ENCODE results near the gene GPN2.
"Not testable (repeated sequence)": the region's sequence is repeated elsewhere in the genome, so short reads cannot be mapped to it uniquely, and the experiment has no call there.

The GPN2 gene

GRCh38 chr1:26887125-26887524, 3.0 kb downstream of the GPN2 start:
- Mint-ChIP-seq H3K27ac (peak overlapping the region in 1 of 2 donors; percentile 74), H3K9me3 (no peaks in the 10 kb centered on the region), H3K4me3 (no peak overlapping the region), H3K27me3 (no peaks in the 10 kb centered on the region), H3K36me3 (ENCODE audit: insufficient read depth) (peaks cover 85% of the 10 kb centered on the region), H3K4me1 (ENCODE audit: low read depth in 2 of 2) (peaks cover 28 to 34% of the 10 kb centered on the region in 2 donors)
- DNase-seq = peak in 1 of 3 experiments; percentile 16
- ATAC-seq (replicated peaks) = no peak

DNA sequence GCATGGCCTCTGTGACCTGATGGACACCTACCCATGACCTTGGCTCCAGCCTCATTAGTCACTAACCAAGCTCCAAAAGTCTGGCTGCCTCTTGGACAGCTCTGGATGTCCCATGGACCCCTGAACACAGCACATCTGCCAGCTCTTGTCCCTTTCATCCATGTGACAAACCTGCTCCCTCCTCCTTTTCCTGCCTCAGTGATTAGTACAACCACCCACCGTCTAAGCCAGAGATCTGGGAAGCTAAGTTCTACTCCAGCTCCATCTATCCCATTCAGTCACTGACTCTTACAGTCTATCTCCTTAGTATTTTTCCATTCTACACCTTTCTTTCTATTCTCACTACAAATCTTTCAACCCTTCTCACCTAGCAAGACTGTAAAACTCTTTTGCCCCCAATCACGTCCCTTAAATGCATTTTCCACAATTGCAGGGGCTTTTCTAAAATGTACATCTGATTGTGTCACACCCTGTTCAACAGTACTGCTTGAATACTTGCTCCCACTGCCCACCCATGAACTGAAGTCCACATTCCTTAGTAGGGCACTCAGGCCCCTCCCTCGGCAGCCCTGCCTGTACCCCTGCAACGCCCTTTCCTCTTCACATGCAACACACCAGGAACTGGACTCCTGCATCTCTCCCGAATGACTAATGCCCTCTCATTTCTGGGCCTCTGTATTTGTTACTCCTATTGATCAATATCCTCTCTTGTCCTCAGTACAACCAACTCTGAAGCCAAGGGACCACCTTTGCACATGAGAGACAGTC, 7.2 kb downstream of the GPN2 start:
- Mint-ChIP-seq H3K9me3 (no peaks in the 10 kb centered on the region), H3K27me3 (no peaks in the 10 kb centered on the region), H3K4me1 (ENCODE audit: low read depth in 2 of 2) (peaks cover 6 to 17% of the 10 kb centered on the region in 2 donors), H3K36me3 (ENCODE audit: insufficient read depth) (peaks cover 86% of the 10 kb centered on the region), H3K4me3 (no peak overlapping the region), H3K27ac (peak overlapping the region in 1 of 2 donors; percentile 9)
- ATAC-seq (replicated peaks) (no peak), DNase-seq (no peak)

GRCh38 chr1:26881611-26882010, 8.5 kb downstream of the GPN2 start:
- peaks cover 78% of the 10 kb centered on the region for H3K36me3 Mint-ChIP-seq (ENCODE audit: insufficient read depth)
- not testable (repeated sequence) for H3K4me3 Mint-ChIP-seq

DNA sequence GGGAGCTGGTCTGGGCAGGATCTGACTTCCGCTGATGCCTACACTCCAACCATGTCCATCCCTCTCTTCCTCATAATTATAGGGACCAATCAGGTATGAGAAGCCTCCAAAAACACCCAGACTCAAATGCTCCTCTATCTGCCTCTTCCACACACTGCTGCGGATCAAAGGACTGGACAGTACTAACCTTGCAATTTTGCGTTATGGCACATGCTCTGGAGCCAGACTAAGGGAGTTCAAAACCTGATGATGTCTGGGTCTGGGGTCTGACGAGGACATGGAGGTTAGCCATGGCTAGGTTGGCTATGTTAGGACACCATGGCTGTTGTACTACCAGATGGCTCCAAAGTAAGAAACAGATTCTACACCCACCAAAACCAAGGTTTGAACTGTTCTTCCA, 10.3 kb downstream of the GPN2 start:
- no peak overlapping the region for H3K4me3 Mint-ChIP-seq
- ATAC-seq (replicated peaks) = no peak
- no peaks in the 10 kb centered on the region for H3K9me3 Mint-ChIP-seq
- no peak for DNase-seq
- no peak overlapping the region for H3K27ac Mint-ChIP-seq
- H3K36me3 Mint-ChIP-seq (ENCODE audit: insufficient read depth) = peaks cover 65% of the 10 kb centered on the region
- no peaks in the 10 kb centered on the region for H3K27me3 Mint-ChIP-seq
- H3K4me1 Mint-ChIP-seq (ENCODE audit: low read depth in 2 of 2) = peaks cover 3 to 8% of the 10 kb centered on the region in 2 donors

More at GRCh38 chr1:26881611-26882010, 8.5 kb downstream of the GPN2 start:
- not testable (repeated sequence) for H3K27me3 Mint-ChIP-seq; H3K27ac Mint-ChIP-seq; H3K9me3 Mint-ChIP-seq; ATAC-seq (replicated peaks); DNase-seq
- H3K4me1 Mint-ChIP-seq (ENCODE audit: low read depth in 2 of 2) = peaks cover 6 to 11% of the 10 kb centered on the region in 2 donors

- DNase-seq (no peak), ATAC-seq (replicated peaks) (no peak)
- no peak overlapping the region for H3K4me3 Mint-ChIP-seq
- H3K27ac Mint-ChIP-seq = no peak overlapping the region
- peaks cover 0 to 1% of the 10 kb centered on the region in 2 donors for H3K4me1 Mint-ChIP-seq (ENCODE audit: low read depth in 2 of 2)
- H3K9me3 Mint-ChIP-seq = no peaks in the 10 kb centered on the region
- no peaks in the 10 kb centered on the region for H3K27me3 Mint-ChIP-seq
- peaks cover 44% of the 10 kb centered on the region for H3K36me3 Mint-ChIP-seq (ENCODE audit: insufficient read depth)
Measured at GRCh38 chr1:26877326-26877725, 12.8 kb downstream of the GPN2 start.

GRCh38 chr1:26874896-26875295, 15.2 kb downstream of the GPN2 start:
- ATAC-seq (replicated peaks) (no peak), DNase-seq (no peak)
- Mint-ChIP-seq H3K27ac (no peak overlapping the region), H3K4me3 (no peak overlapping the region), H3K9me3 (no peaks in the 10 kb centered on the region), H3K4me1 (ENCODE audit: low read depth in 2 of 2) (no peaks in the 10 kb centered on the region), H3K27me3 (no peaks in the 10 kb centered on the region), H3K36me3 (ENCODE audit: insufficient read depth) (peaks cover 26% of the 10 kb centered on the region)

DNA sequence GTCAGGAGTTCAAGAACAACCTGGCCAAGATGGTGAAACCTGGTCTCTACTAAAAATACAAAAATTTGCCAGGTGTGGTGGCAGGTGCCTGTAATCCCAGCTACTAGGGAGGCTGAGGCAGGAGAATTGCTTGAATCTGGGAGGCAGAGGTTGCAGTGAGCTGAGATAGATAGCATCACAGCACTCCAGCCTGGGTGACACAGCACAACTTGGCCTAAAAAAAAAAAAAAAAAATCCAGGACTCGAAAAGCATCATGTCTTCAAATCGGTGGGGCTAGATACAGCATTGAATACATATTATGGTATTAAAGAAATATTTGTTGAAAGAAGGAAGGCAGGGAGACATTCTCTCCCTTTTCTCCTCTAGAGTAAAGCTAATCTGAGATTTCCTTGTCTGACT, 17.0 kb downstream of the GPN2 start:
- H3K4me1 Mint-ChIP-seq (ENCODE audit: low read depth in 2 of 2); H3K27me3 Mint-ChIP-seq; H3K9me3 Mint-ChIP-seq; DNase-seq; ATAC-seq (replicated peaks); H3K4me3 Mint-ChIP-seq; H3K27ac Mint-ChIP-seq: not testable (repeated sequence)
- H3K36me3 Mint-ChIP-seq (ENCODE audit: insufficient read depth) = peaks cover 16% of the 10 kb centered on the region

DNA sequence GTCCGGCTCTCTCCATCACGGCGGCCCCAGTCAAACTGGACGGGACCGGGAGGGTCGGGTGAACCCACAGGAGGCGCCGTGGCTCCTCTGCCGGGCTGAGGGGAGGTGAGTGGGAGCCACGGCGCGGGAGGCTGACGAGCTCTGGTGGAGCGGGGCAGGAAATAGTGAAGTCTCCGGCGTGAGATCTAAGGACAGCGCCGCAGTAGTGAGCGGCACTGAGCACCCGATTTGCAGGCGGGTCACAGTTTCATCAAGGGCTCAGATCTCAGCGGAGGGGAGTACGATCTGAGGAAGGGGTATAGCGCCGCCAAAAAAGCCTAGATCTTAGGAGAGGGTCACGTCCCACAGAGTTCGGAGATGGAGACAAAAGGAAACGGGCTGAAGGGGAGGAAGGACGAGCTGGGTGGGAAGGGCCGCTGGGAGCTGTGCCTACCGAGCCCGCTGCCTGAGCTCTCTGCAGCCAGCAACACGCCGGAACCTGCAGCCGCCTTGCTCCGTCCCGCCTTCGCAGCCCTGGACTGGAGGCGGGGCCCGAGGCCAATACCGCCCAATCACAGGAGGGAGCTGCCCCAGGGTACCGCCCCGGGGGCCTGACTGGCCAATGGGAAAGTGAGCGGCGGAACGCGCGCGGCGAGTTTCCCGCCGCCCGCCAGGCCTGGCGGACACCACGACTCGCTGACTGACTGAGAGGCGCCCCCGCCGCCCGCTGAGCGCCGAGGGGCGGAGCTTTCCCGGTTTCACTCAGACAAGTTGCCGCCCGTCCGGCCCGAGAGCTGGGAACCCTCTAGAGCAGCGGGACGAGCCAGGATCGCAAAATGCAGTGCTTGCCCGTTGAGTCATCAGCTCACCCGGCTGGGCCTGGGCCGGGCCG, 25.2 kb downstream of the GPN2 start:
- Mint-ChIP-seq H3K36me3 (ENCODE audit: insufficient read depth) (peaks cover 24% of the 10 kb centered on the region), H3K9me3 (no peaks in the 10 kb centered on the region), H3K4me1 (ENCODE audit: low read depth in 2 of 2) (peaks cover 7 to 14% of the 10 kb centered on the region in 2 donors), H3K27ac (peak overlapping the region; percentile 73 to 90), H3K27me3 (no peaks in the 10 kb centered on the region), H3K4me3 (peak overlapping the region; percentile 78)
- DNase-seq (peak; percentile 92 to 95 (median 94)), ATAC-seq (replicated peaks) (peak; percentile 95)

GRCh38 chr1:26863685-26864077, 26.4 kb downstream of the GPN2 start:
- H3K27ac Mint-ChIP-seq = peak overlapping the region; percentile 73 to 90
- no peak for ATAC-seq (replicated peaks)

DNA sequence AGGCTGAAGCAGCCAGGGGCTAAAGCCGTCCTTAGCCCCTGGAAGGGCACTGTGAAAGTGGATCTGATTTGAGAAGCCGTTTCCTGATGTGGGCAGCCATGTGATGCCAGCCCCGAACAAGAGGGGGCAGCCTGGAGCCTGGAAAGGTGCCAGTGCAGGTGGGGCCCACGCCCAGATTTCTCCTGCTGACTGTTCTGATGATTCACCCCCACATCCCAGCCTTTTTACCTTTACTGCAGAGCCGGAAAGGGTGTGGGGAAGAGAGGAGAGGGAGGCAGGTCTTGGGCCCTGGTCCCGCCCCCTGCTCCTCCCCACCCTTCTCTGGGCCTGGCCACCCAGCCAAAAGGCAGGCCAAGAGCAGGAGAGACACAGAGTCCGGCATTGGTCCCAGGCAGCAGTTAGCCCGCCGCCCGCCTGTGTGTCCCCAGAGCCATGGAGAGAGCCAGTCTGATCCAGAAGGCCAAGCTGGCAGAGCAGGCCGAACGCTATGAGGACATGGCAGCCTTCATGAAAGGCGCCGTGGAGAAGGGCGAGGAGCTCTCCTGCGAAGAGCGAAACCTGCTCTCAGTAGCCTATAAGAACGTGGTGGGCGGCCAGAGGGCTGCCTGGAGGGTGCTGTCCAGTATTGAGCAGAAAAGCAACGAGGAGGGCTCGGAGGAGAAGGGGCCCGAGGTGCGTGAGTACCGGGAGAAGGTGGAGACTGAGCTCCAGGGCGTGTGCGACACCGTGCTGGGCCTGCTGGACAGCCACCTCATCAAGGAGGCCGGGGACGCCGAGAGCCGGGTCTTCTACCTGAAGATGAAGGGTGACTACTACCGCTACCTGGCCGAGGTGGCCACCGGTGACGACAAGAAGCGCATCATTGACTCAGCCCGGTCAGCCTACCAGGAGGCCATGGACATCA, 27.1 kb downstream of the GPN2 start, which contains the start of gene SFN:
Gene SFN, plus strand, starts transcription at position 369 of the 904 bp plus-strand sequence. Its CDS starts 64 bp downstream, at position 433.
- peak within 1 kb of the TSS; percentile 78 for H3K4me3 Mint-ChIP-seq

More at GRCh38 chr1:26863685-26864077, 26.4 kb downstream of the GPN2 start:
- Mint-ChIP-seq H3K4me3 (peak overlapping the region; percentile 78), H3K4me1 (ENCODE audit: low read depth in 2 of 2) (peaks cover 7 to 14% of the 10 kb centered on the region in 2 donors), H3K9me3 (no peaks in the 10 kb centered on the region), H3K27me3 (no peaks in the 10 kb centered on the region), H3K36me3 (ENCODE audit: insufficient read depth) (peaks cover 26% of the 10 kb centered on the region)
- no peak for DNase-seq

DNA sequence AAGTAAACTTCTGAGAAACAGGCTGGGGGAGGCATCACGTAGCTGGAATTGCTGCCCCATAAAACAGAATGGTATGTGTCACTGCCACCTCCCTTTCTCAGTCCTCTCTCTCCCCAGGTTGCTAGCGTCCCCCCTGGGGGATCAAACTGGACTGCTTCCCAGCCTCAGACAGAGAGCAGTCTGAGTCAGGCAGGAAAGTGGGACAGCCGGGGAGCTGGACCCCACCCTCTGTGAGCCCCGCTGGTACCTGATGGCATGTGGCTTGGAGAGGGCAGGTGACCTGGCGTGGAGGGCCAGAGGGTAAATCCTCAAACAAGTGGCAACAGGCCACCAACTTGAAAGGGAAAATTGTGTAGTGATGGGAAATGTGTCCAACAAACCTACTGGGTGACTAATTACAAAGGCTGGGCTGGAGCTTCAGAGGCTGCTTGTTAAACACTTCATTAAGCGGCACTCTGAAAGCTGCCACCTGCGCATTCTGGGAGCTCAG, 28.1 kb downstream of the GPN2 start:
- no peaks in the 10 kb centered on the region for H3K9me3 Mint-ChIP-seq
- H3K4me3 Mint-ChIP-seq = no peak overlapping the region
- peaks cover 7 to 14% of the 10 kb centered on the region in 2 donors for H3K4me1 Mint-ChIP-seq (ENCODE audit: low read depth in 2 of 2)
- DNase-seq (no peak), ATAC-seq (replicated peaks) (no peak)
- H3K27ac Mint-ChIP-seq = peak overlapping the region; percentile 42 to 51
- no peaks in the 10 kb centered on the region for H3K27me3 Mint-ChIP-seq
- H3K36me3 Mint-ChIP-seq (ENCODE audit: insufficient read depth) = peaks cover 28% of the 10 kb centered on the region

More for the DNA sequence above, 27.1 kb downstream of the GPN2 start, which contains the start of gene SFN:
- no peaks in the 10 kb centered on the region for H3K27me3 Mint-ChIP-seq
- H3K27ac Mint-ChIP-seq = peak within 1 kb of the TSS; percentile 73 to 90
- H3K4me1 Mint-ChIP-seq (ENCODE audit: low read depth in 2 of 2) = peaks cover 7 to 14% of the 10 kb centered on the region in 2 donors
- DNase-seq = peak in 1 of 3 experiments; percentile 19
- no peaks in the 10 kb centered on the region for H3K9me3 Mint-ChIP-seq
- ATAC-seq (replicated peaks) = no peak
- peaks cover 23% of the 10 kb centered on the region for H3K36me3 Mint-ChIP-seq (ENCODE audit: insufficient read depth)

DNA sequence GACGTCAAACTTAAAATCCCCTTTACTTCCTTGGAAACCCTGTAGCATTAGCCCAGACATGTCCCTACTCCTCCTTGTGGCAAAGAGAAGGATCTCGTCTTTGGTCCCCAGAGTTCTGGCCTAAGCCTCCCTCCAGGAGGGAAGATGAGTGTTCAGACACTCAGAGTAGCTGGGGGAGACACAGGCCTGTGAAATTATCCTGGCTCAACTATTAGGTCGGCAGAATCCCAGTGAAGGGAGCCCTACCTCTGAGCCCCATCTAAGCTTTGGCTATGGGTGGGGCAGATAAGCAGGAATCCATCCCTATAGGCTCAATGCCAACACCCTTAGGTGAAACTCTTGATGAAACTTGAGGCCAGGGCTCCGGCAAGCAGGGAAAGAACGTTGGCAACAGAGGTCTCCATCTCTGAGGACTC, 28.8 kb downstream of the GPN2 start:
- ATAC-seq (replicated peaks) = no peak
- Mint-ChIP-seq H3K27me3 (no peaks in the 10 kb centered on the region), H3K4me3 (no peak overlapping the region), H3K27ac (peak overlapping the region in 1 of 2 donors; percentile 51), H3K36me3 (ENCODE audit: insufficient read depth) (peaks cover 34% of the 10 kb centered on the region), H3K9me3 (no peaks in the 10 kb centered on the region), H3K4me1 (ENCODE audit: low read depth in 2 of 2) (peaks cover 7 to 14% of the 10 kb centered on the region in 2 donors)
- DNase-seq = no peak

All from effector memory CD8-positive, alpha-beta T cell (primary cell).